GM21717 (cell line): Measurements from ENCODE around the gene DHX36.

Experiments
- ATAC-seq: cut with Tn5 transposase; IDR thresholded peaks from one replicate; pipeline ENCODE4 v1.9.1; 2021; ENCODE audit warnings: mild to moderate bottlenecking, moderate library complexity; ENCODE audit not compliant: unreplicated experiment

DHX36 gene

DNA sequence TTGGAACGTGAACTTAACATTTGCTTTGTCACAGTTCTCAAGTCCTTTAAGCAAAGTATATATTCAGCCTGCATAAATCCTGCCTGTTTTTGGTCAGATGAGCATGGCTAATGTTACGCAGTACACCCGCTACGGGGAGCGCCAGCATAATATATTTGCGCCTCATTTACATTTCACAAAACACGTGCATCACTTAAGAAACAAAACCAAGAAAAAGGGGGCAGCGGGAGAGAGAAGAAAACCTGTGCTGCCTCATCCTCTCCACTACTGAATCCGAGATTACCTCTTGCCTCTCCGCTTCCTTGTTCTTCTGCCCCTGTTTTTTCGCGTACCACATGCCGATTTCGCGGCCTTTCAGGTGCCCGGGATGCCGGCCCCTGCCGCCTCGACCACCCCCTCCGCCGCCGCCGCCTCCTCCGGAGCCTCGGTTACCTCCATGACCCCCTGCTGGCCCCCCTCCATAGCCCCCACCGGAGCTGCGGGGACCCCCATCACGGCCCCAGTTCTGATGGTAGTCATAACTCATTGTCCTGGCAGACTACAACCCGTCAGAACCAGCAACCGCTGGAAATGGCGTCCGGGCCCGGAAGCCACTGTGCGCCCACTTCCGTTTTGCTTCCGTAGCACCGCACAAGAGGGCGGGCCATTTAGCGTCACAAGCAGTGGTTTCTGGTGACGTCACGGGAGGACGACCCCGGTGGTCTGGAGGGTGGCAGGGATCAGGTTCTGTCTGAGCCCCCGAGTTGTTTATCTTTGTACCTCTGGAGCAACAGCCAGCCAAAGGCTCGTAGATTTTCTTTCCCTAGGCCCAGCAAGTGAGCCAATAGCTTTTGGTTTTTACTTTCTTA lies at the start of gene DHX36:
TSS of gene DHX36 (minus strand) at position 597 of the 848 bp plus-strand sequence. CDS start at position 526, 71 bp downstream.
- peak; percentile 97 for ATAC-seq

DNA sequence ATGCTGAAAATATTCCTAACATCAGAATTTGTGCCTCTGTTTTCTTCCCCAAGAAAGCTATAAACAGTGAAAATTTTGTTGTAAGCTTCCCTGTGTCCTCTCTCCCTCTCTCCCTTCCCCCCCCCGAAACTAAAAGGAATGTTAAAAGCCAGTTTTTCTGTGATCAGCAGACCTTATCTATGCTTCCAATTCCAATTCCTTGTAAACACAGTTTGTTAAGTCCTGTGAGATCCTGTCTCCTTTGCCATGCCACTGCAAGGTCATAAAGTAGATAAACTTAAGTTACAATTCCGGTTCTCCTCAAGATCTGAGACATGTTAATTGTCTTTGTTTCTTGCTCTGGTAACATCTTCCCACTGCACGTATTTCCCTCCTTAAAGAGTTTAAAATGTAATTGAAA lies 42.9 kb upstream of the DHX36 start:
- ATAC-seq: no peak

DNA sequence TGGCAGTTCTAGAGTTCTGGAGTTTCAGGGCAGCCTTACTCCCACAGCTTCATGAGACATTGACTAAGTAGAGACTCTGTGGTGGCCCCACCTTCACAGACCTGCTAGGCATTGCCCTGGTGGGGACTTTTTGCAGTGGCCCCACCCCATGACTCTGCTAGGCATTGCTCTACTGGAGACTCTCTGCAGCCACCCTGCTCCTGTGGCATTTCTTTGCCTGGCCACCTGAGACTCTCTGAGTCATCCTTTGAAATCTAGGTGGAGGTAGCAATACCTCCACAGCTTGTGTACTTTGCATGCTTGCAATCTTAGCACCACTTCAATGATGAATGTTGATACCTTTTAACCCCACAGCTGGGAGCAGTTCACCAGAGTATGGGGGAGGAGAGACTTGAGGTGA lies 40.6 kb upstream of the DHX36 start:
- no peak for ATAC-seq

DNA sequence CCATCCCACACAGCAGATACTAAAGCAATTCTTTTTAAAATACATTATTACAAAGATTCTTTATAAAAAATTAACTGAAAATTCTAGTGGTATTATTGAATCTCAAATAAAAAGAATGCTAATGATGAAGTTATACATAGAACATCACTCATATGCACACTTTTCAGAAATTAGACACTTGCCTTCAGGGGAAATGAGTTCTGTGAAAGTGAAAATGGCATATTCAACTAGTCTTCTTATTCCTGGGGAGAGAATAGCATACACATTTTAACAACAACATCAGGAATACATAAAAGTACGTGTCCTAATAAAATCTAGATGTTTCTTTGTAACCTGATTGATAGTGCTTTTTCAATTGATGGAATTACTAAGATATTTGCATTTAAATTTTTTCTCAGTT lies 36.8 kb upstream of the DHX36 start:
- no peak for ATAC-seq

- ATAC-seq: no peak
Measured at GRCh38 chr3:154356009-154356408, 31.7 kb upstream of the DHX36 start.

DNA sequence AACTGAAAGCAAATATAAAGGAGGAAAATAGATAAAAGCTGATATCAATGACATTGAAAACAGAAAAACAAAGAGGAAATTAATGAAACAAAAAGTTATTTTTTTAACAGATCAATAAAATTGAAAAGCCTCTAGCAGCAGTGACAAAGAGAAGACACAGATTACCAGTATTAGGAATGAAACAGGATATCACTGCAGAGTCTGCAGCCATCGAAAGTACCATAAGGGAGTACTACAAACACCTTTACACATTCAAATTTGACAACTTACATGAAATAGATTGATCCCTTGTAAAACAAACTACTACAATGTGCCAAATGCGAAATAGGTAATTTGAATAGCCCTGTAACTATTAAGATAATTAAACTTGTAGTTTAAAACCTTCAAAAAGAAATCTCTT lies 24.9 kb upstream of the DHX36 start:
- no peak for ATAC-seq

DNA sequence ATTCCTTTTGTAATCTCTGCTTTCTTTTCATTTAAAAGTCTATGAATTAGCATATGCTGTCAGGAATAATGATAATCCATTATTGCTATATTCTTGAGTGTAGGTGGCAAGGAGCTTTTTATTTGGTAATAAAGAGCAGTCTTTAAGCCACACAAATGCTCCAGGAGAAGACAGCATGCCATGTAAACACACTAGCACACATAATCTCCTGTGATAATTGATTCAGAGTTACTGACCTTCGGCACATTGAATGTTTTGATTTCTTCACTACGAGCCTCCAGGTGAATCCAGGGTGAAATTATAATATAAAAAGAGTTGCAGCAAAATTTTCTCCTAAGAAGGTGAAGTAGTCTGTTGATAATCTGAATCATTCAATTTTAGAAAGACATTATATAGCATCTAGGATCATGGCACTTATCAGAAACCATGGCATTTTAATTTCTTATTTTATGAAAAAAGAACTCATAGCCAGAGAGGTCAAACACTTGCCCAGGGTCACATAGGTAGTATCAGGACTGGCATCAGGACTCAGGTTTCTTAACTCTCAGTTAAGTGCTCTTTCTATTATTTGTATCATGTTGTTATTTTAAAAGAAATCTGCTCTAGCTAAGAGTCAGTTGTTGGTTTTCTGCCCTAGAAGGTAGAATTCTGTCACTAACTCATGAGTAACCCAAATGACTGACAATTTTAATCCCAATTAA lies 21.3 kb upstream of the DHX36 start:
- ATAC-seq: no peak

DNA sequence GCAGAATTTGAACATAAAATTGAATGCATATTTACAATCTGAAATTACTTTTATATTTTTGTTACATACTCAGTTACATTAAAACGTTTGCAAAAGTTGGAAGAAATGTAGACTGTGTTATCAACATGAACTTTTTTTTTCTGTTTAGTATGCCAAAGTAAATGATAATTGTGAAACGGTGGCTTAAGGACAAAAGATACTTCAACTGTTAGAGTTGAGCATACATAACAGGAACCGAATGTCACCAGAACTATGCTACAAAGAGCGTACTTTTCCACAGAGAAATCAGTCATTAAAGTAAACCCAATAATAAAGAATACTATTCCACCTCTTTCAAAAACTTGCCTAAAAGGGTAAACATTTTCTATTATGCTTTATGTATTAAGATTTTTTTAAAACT lies 14.3 kb upstream of the DHX36 start:
- ATAC-seq: no peak

DNA sequence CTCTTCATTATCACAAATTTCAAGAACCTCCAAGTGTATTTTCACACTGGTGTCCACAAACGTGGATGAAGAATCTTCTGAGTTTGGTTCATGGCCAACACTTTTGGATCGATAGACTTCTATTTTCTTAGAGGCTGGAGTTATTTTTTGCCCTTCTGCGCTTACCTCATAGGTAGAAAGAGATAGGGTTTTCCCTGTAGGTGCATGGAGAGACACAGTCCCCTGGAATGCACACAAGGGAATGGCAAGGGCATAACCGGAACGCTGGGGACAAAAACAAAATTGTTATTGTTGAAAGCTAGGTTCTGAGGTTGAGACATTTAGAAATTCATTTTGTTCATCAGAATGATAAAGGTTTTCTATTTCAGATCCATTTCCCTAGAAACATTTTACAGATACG lies 13.7 kb upstream of the DHX36 start:
- ATAC-seq: no peak

DNA sequence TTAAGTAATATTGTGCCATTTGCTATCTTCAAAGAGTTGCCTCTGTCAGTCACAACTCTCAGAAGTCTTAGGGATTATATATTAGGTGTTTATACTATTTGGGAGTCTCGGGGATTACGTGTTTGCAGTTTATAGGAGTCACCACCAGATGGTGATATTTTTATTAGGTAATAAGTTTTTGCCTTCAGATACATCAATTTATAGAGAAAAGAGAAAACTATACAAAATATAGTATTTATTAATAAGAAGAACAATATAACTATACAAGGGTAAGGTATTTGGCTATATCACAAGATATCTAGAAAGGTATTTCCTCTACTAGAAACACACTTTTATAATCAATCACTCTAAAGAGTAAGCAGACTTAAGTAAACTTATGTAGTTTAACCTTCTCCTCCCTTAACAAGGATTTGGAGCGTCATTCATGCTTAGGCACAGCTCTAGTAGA lies 10.7 kb upstream of the DHX36 start:
- ATAC-seq: no peak

GRCh38 chr3:154327871-154328270 lies 3.6 kb upstream of the DHX36 start:
- ATAC-seq: no peak

DNA sequence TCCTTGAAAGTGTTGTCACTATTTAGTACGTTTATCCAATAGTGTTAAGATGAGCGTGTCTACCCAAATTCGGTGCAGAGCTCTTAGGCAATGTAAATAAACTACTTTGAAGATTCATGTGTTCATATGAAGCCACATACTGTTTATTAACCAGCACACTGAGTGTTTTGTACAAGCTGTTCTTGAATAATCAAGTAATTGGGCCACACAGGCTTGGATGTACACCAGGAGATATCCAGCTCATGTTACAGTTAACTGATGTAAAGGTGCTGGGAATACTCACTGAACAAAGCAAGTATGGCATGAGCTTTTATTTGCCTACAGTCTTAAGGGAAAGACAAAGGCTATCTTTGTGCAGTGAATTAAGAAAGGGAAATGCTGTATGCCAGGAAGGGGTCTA lies 632 bp upstream of the DHX36 start:
- no peak for ATAC-seq

- no peak for ATAC-seq
Measured at GRCh38 chr3:154316974-154317767, 7.1 kb downstream of the DHX36 start.

GRCh38 chr3:154314152-154314551 lies 10.1 kb downstream of the DHX36 start:
- no peak for ATAC-seq

- ATAC-seq: no peak
Measured at GRCh38 chr3:154310840-154311239, 13.4 kb downstream of the DHX36 start.

GRCh38 chr3:154307363-154307762 lies 16.9 kb downstream of the DHX36 start:
- ATAC-seq: no peak

- no peak for ATAC-seq
Measured at GRCh38 chr3:154304936-154305335, 19.4 kb downstream of the DHX36 start.

DNA sequence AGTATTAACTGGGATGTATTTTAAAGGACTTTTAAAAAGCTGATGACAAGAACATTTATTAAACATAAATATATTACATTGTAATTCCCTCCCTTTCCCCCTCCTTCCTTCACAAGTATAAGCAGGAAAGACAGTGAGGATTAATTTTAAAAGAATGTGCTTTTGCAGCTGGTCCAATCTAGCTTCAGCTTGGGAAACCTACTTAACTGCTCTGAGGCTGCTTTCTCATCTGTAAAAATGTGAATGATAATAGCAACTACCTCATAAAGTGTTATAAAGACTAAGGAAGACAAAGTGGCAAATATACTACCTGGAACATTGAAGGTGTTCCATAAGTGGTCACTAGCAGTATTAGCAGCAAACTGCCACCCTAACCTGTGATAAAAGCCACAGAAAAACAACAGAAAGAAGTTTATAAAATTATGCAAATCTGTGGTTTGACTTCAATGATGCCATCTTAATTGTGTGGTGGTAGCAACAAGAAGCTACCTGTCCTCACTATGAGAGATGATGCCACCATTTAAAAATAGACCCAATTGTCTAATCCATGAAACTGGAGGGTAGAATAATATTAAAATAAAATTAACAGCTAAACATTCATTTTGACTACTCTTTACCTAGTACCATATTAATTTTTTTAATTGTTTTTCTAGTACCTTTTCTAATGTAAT lies 20.0 kb downstream of the DHX36 start:
- no peak for ATAC-seq

DNA sequence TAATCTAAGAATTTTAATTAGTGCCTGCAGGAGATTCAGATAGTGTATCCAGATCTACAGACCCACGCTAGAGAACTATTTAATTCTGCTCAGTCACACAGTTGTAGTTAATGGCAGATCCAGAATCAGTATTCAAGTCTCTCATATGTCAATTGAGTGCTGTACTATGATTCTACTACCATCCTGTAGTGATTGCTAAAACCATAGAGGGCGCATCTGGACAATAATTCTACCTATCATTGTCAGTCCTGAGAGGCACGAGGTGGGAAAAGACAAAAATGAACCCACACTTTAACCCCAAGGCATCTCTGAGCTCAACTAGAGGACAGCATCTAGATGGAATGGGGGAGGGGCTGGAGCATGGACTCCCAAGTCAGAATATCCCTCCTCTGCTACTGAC lies 22.7 kb downstream of the DHX36 start:
- ATAC-seq: no peak

- ATAC-seq: no peak
Measured at GRCh38 chr3:154294016-154294415, 30.3 kb downstream of the DHX36 start.

DNA sequence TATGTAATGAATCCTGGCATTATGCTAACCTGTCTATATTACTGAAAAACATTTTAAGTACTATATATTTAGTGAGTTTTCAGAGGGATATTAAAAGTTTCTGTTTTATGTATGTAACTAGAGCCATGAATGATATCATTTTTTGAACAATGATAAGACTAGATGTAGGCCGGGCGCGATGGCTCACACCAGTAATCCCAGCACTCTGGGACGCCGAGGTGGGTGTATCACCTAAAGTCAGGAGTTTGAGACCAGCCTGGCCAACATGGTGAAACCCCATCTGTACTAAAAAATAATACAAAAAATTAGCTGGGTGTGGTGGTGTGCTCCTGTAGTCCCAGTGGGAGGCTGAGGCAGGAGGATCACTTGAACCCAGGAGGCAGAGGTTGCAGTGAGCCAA lies 34.1 kb downstream of the DHX36 start:
- ATAC-seq: no peak
